HG03045 (cell line): Measurements from ENCODE around the gene SECISBP2L.

Experiments
- ATAC-seq: cut with Tn5 transposase; IDR thresholded peaks from one replicate; pipeline ENCODE4 v1.9.1; 2021; ENCODE audit warnings: mild to moderate bottlenecking, moderate library complexity; ENCODE audit not compliant: unreplicated experiment

The SECISBP2L gene

DNA sequence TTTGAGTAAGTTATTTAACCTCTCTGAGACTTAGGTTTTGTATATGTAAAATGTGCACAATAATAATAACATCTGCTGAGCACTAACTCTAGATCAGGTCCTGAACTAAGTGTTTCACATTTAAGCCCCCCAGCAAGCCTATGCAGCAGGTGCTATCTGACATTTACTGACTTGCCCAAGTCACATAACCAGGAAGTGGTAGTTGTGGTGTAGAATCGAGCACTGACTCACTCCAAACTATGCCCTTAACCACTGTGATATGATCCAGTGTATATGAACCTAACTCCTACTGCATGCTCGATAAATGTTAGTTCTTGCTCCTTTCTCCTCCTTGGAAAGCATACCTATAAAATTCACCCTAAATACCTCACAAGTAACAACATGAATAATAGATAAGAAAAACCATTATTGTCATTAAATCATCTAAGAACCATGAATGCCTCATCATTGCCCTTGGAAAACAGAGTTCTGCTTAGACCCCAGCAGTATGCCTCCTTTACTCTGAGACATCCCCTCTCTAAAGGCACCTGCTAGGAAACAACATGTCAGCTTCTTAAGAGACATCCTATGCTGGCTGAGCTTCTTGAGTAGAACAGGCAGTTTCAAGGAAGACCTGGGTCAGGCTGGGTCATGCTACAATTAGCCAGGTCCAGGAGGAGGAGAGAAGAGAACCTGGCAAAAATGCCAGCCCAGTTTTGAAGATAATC lies 79.5 kb downstream of the SECISBP2L start:
- peak; percentile 58 for ATAC-seq

- peak; percentile 49 for ATAC-seq
These were observed 80.3 kb downstream of the SECISBP2L start for GRCh38 chr15:48965972-48966371.

GRCh38 chr15:48964898-48965297 lies 81.3 kb downstream of the SECISBP2L start:
- ATAC-seq: no peak

DNA sequence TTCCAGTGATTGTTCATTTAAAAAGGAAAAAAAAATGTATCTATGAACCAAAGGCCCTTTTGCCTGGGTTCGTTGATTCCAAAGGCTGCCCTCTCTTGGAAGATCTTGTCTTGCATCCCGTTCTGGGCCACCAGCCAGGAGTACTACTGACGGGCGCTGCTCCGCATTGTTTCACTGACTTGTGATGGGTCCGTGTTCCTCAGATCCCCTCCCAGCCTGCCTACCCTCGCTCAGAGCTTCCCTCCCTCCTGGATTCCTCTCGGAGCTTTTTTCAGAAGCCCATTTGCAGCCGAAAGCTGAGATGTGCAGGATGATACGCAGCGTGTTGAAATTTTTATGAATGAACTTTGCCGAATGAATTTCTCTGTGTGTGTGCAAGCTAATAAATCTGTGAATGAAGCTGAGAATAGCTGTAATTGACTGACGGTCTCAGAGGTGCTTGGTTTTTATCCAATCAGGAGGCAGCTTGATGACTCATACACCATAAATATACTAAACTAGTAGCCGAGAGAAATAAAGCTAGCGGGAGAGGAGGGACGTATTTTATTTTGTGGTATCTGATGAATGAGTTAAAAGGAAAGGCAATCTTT lies 82.6 kb downstream of the SECISBP2L start, which contains the start of gene SHC4:
TSS of gene SHC4 (minus strand) at position 396 of the 590 bp plus-strand sequence. CDS start 904 bp downstream, outside the sequence.
- ATAC-seq: peak; percentile 45

DNA sequence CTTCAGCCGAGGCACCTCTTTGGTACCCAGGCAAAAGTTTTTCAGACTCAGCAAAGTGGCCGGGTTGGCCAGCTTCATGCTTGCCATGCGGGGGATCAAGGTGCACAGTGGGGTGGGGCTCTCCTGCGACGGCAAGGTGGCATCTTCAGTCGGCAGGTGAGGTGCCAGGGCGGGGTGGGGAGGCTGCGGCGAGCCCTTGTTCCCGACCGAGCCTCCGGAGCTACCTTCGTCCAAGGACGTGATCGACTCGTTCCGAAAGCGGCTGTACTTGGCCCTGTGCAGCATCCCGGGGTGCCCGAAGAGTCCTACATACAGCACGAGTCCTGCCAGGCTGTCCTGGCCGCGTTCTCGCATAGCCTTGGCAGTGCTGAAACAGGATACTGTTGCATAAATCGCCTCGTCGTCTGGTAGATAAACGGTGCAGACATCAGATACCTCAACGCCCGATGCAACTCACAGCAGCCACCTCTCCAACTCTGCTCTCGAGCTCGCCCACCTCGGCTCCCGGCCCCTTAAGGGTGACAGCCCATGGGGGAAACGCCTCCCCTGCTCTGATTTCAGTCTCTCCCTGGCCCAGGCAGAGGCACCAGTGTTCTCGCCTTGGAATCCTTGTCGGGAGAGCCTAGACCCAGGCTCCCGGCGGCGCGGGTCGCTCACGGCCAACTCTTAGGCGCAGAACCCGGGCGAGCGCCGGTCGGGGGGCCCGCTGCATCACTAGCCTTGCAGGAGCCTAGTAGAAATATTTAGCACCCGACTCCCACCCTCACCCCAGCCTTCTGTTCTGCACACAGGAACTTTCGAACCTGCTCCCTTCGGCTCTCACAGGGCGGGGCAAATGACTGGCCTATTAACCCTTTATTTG lies 83.4 kb downstream of the SECISBP2L start:
- no peak for ATAC-seq

DNA sequence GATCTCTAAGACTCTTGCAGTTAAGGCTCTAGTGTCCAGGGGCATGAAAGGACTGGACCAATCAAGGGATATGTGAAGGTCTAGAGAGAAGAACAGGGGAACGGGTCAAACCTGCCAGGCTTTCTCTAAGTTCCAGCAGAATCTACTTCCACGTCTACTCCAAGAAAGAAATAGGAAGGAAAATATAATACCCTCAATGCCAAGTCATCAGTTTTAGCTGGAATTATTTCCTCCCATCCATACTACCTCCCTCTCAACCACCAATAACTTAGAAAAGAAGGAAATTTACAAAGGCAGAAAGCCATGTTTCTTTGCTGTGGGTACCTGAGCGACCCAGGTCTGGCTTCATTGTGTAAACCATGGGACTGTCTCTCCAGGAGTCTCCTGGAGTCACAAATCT lies 90.3 kb downstream of the SECISBP2L start:
- no peak for ATAC-seq

GRCh38 chr15:48955370-48955769 lies 90.9 kb downstream of the SECISBP2L start:
- no peak for ATAC-seq

DNA sequence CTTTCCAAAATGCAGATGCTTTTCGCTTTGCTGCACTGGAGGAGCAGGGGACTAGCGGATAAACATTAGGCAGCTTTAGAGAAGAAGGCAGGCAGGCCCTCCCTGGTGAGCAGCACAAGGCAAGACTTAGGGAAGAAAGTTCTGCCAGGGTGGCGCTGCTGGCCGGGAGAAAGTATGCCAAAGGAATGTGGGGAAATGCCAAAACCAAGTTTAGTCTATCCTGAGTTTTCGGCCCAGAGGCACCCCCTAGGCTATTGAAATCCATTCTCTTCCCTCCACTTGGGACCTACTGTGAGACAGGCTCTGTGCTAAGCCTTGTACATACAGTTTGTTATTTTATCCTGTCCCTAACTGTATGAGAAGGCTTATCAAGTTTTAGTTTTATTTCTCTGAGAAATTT lies 91.7 kb downstream of the SECISBP2L start:
- no peak for ATAC-seq

DNA sequence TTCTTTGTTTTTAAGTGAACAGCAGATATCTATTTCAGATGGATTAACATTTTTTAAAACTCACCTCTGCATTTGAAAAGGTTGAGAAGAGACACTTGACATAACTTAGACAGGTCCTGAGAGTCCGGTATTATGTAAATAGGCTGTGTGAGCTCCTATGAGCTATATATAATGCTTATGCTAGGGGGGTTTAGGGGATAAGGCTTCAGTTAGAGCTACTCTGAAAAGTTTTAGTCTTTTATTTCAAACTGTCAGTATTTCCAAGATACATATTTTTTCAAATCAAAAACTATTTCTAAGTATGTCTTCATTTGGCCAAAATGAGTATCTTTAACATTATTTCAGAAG lies 99.4 kb downstream of the SECISBP2L start:
- no peak for ATAC-seq

GRCh38 chr15:48946074-48946839 lies 100.0 kb downstream of the SECISBP2L start:
- no peak for ATAC-seq

- ATAC-seq: no peak
These were observed 100.9 kb downstream of the SECISBP2L start for GRCh38 chr15:48945386-48945785.

DNA sequence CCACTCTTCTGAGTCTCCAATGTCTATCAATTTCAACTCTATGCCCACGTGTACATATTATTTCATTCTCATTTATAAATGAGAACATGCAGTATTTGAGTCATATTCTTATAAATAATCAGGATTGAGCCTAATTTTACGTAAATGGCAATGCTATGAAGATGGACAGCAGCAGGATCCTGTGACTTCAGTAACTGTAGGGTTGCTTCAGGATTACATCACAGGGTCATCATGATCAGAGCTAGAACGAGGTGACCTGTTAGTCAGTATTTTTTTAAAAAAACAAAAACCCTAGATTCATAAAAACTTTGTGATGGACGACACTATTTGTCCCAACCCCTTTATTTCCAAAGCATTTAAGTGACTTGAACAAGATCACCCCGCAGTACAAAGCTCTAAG lies 104.3 kb downstream of the SECISBP2L start:
- ATAC-seq: no peak

DNA sequence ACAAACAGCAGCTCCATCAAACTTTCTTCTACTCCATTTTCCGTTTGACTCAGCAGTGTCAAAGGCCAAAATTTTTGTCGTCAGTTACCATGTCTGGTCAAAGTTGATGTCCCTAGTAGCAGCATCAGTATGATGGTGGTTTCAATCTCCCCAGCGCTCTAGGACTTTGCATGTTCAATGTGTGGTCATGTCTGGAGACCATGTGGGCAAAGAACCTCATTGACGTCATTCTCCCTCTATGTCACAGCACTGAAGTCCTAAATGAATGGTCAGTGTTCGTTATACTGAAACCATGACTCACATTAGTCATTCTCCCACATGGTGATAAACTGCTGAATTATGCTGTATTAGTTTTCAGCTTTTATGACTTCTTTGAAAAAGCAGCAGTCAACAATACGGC lies 105.7 kb downstream of the SECISBP2L start:
- peak; percentile 92 for ATAC-seq

GRCh38 chr15:48939648-48940047 lies 106.6 kb downstream of the SECISBP2L start:
- no peak for ATAC-seq
